IMR-90 (cell line): ENCODE results near the gene DEGS2. TPM values are rescaled to one million over a fixed set of nuclear protein-coding genes. Genes with fewer than 3 reads are reported as not detected.

Experiments used
- ATAC-seq: fragments of 200-7000 bp; cut with Tn5 transposase; 2 replicates; pipeline ENCODE4 v1.9.1; 2020; ENCODE audit warnings: low read depth, mild to moderate bottlenecking, moderate library complexity
- BruUV-seq: library from RNA; stranded (reverse); fragments of 400-500 nt; replicated peaks from 2 replicates; lab custom pipeline; 2021; lab: Mats Ljungman, UMichigan
- CTCF ChIA-PET: fragments of 300-600 bp; formaldehyde crosslinking; extraction: SDS; loops from one replicate; lab custom pipeline; 2021; ENCODE audit warnings: antibody characterized with exemption; lab: Yijun Ruan, JAX
- POLR2A ChIA-PET: fragments of 300-600 bp; sonication (Branson Sonifier 250); formaldehyde crosslinking; loops from one replicate; lab custom pipeline; 2022; ENCODE audit warnings: antibody characterized with exemption; ENCODE audit not compliant: unreplicated experiment; lab: Charles Lee
- DNase-seq: peaks from one replicate; pipeline ENCODE4 v3.0.0; 2013
- H2AFZ ChIP-seq: replicated peaks from 2 replicates; pipeline ENCODE3; 2013; ENCODE audit warnings: low read length, mild to moderate bottlenecking; ENCODE audit not compliant: poor library complexity
- H2AK5ac ChIP-seq: 2 replicates; pipeline ENCODE4 v1.6.1; 2013; ENCODE audit warnings: low read depth, low read length, inconsistent platforms
- H2AK9ac ChIP-seq: replicated peaks from 2 replicates; pipeline ENCODE3; 2013; ENCODE audit warnings: mild to moderate bottlenecking, low read depth, low read length, moderate library complexity; ENCODE audit not compliant: poor library complexity
- H2BK120ac ChIP-seq: 2 replicates; pipeline ENCODE4 v1.6.1; 2013; ENCODE audit warnings: low read depth, low read length, inconsistent platforms
- H2BK15ac ChIP-seq: 3 replicates; pipeline ENCODE4 v1.6.1; 2013; ENCODE audit warnings: low read depth, low read length, inconsistent platforms
- H2BK20ac ChIP-seq: 2 replicates; pipeline ENCODE4 v1.6.1; 2013; ENCODE audit warnings: low read depth, mild to moderate bottlenecking, inconsistent platforms, low read length, moderate library complexity
- H2BK5ac ChIP-seq: 2 replicates; pipeline ENCODE4 v1.6.1; 2013; ENCODE audit warnings: mild to moderate bottlenecking, low read depth, low read length, inconsistent platforms; ENCODE audit not compliant: poor library complexity, severe bottlenecking
- H3K14ac ChIP-seq: replicated peaks from 2 replicates; pipeline ENCODE4 v1.6.1; 2013; ENCODE audit warnings: low read depth, low read length, inconsistent platforms
- H3K18ac ChIP-seq: 2 replicates; pipeline ENCODE4 v1.6.1; 2013; ENCODE audit warnings: low read depth, low read length, control low read depth
- H3K23ac ChIP-seq: 2 replicates; pipeline ENCODE4 v1.6.1; 2013; ENCODE audit warnings: low read depth, low read length, inconsistent platforms
- H3K27ac ChIP-seq: 2 replicates; pipeline ENCODE4 v1.5.1; 2013; ENCODE audit warnings: mild to moderate bottlenecking, control low read depth, low read length; ENCODE audit not compliant: insufficient read depth
- H3K27me3 ChIP-seq: 2 replicates; pipeline ENCODE4 v1.6.1; 2013; ENCODE audit warnings: low read length; ENCODE audit not compliant: control insufficient read depth, insufficient read depth
- H3K36me3 ChIP-seq: 2 replicates; pipeline ENCODE4 v1.6.1; 2013; ENCODE audit warnings: low read length, mixed read lengths; ENCODE audit not compliant: control insufficient read depth, insufficient read depth
- H3K4ac ChIP-seq: 2 replicates; pipeline ENCODE4 v1.6.1; 2013; ENCODE audit warnings: low read depth, low read length, inconsistent platforms
- H3K4me1 ChIP-seq: 2 replicates; pipeline ENCODE4 v1.6.1; 2013; ENCODE audit warnings: low read length, mixed read lengths; ENCODE audit not compliant: control insufficient read depth, insufficient read depth
- H3K4me2 ChIP-seq: 2 replicates; pipeline ENCODE4 v1.6.1; 2013; ENCODE audit warnings: low read depth, mild to moderate bottlenecking, control low read depth, low read length, moderate library complexity
- H3K4me3 ChIP-seq: 2 replicates; pipeline ENCODE4 v1.5.1; 2013; ENCODE audit warnings: low read depth, mild to moderate bottlenecking, control low read depth, low read length, moderate library complexity; ENCODE audit not compliant: insufficient read depth
- H3K56ac ChIP-seq: 2 replicates; pipeline ENCODE4 v1.6.1; 2013; ENCODE audit warnings: low read length, inconsistent platforms; ENCODE audit not compliant: insufficient read depth; ENCODE audit errors: extremely low read depth
- H3K79me1 ChIP-seq, 2 experiments: 2 replicates each; pipeline ENCODE4 v1.6.1; 2013; ENCODE audit warnings: low read length in 2 of 2, inconsistent platforms in 1 of 2, low read depth in 1 of 2
- H3K9ac ChIP-seq: 2 replicates; pipeline ENCODE4 v1.6.1; 2013; ENCODE audit warnings: low read depth, low read length, control low read depth
- H3K9me1 ChIP-seq: 2 replicates; pipeline ENCODE4 v1.6.1; 2013; ENCODE audit warnings: low read length, inconsistent platforms; ENCODE audit not compliant: insufficient read depth
- H3K9me3 ChIP-seq: 2 replicates; pipeline ENCODE4 v1.6.1; 2013; ENCODE audit warnings: low read length; ENCODE audit not compliant: control insufficient read depth, insufficient read depth
- H4K20me1 ChIP-seq: 2 replicates; pipeline ENCODE4 v1.6.1; 2013; ENCODE audit warnings: low read length, inconsistent platforms; ENCODE audit not compliant: insufficient read depth
- H4K5ac ChIP-seq: 2 replicates; pipeline ENCODE4 v1.6.1; 2013; ENCODE audit warnings: mild to moderate bottlenecking, low read depth, low read length, control low read depth
- H4K8ac ChIP-seq, 2 experiments: 2 replicates each; pipeline ENCODE4 v1.6.1; 2013; ENCODE audit warnings: low read depth in 2 of 2, low read length in 2 of 2, control low read depth in 1 of 2, inconsistent platforms in 1 of 2
- H4K91ac ChIP-seq: 2 replicates; pipeline ENCODE4 v1.6.1; 2013; ENCODE audit warnings: low read depth, low read length, inconsistent platforms; ENCODE audit not compliant: insufficient read depth
- MXI1 ChIP-seq: IDR thresholded peaks from 2 replicates; pipeline ENCODE4 v1.6.1; 2012; ENCODE audit warnings: low read depth, mild to moderate bottlenecking, low read length, moderate library complexity, borderline replicate concordance
- NFE2L2 ChIP-seq: fragments of 150-350 bp; IDR thresholded peaks from 2 replicates; pipeline ENCODE4 v1.6.1; 2016; ENCODE audit warnings: low read depth, mild to moderate bottlenecking, low read length
- WGBS, 2 experiments: methylation state at CpG; one replicate each; pipeline versions ENCODE4 v1.1.5 to v1.1.7; 2013; ENCODE audit warnings: missing lambda C conversion rate in 2 of 2; ENCODE audit not compliant: insufficient read length in 1 of 2; ENCODE audit errors: extremely low coverage in 2 of 2; 5-methylcytosine and 5-hydroxymethylcytosine counted together
- dilution Hi-C: fragments of 300-500 bp; cut with HindIII; formaldehyde crosslinking; loops from one replicate; pipeline ENCODE4 v1.14.3; 2018; ENCODE audit warnings: low sequenced_read_pairs; ENCODE audit not compliant: unreplicated experiment
- in situ Hi-C: fragments of 300-500 bp; cut with MboI; formaldehyde crosslinking; loops from 3 replicates; pipeline ENCODE4 v1.14.3; 2019; ENCODE audit warnings: low sequenced_read_pairs, inconsistent platforms, mixed read lengths
- intact Hi-C: fragments of 100-400 bp; cut with micrococcal nuclease; formaldehyde crosslinking; loops from 2 replicates; pipeline ENCODE4 v1.10.0; 2022
- polyA plus RNA-seq, 3 experiments: library from polyadenylated mRNA; depleted of rRNA; stranded (reverse); fragments of >200 nt; gene quantifications; 2 replicates each; pipeline ENCODE4 v1.2.3, GENCODE V29; 2012; ENCODE audit warnings: low replicate concordance in 1 of 3
- total RNA-seq: library from RNA; depleted of rRNA; stranded (reverse); fragments of >200 nt; gene quantifications from 2 replicates; pipeline ENCODE4 v1.2.3, GENCODE V29; 2012

Gene DEGS2
- total and polyA plus RNA-seq, 2 of the 4 experiments (the other 2 are of a cell fraction) = not detected

- Histone ChIP-seq H3K9ac (no peak overlapping the region), H2AK9ac (no peak overlapping the region), H4K20me1 (no peaks in the 10 kb centered on the region), H3K18ac (no peak overlapping the region), H4K8ac (no peak overlapping the region), H2BK120ac (no peak overlapping the region), H4K91ac (no peak overlapping the region), H3K23ac (no peak overlapping the region), H3K27me3 (no peaks in the 10 kb centered on the region), H3K36me3 (no peaks in the 10 kb centered on the region), H3K4me3 (no peak overlapping the region), H2AK5ac (no peak overlapping the region), H2BK5ac (no peak overlapping the region), H3K27ac (no peak overlapping the region), H2BK15ac (no peak overlapping the region), H3K14ac (no peak overlapping the region), H3K4me1 (peaks cover 14% of the 10 kb centered on the region; the same call in 1 of the 2 replicates), H3K9me3 (no peaks in the 10 kb centered on the region), H3K9me1 (peaks cover 11% of the 10 kb centered on the region), H3K56ac (no peak overlapping the region), H3K79me1 (peaks cover 4 to 10% of the 10 kb centered on the region in 2 experiments; a peak in 1 of 4 replicates), H2BK20ac (no peak overlapping the region), H3K4me2 (no peak overlapping the region), H3K4ac (no peak overlapping the region), H2AFZ (no peak overlapping the region), H4K5ac (no peak overlapping the region)
- DNase-seq = no peak
- intact Hi-C loops (no loop called here), in situ Hi-C loops (loop anchor here (5.0 kb wide), 1 partner anchor 129 kb away; no protein-coding TSS in a partner anchor), dilution Hi-C loops (no loop called here)
- no peak for ATAC-seq
- CTCF ChIA-PET = interaction anchor here (0.7 kb wide), 2 partner anchors 10 to 75 kb away, joined by 4 to 5 read pairs; no protein-coding TSS in a partner anchor
- no peak for TF ChIP-seq MXI1
- no peak for TF ChIP-seq NFE2L2
- no TSS peak for BruUV-seq
- no CpG with 5 or more reads among the region's 6 CpGs for WGBS, 2 experiments
- POLR2A ChIA-PET = interaction anchor here (0.7 kb wide), 1 partner anchor 339 kb away, joined by 10 read pairs; no protein-coding TSS in a partner anchor
Measured at GRCh38 chr14:100110816-100111215, 48.6 kb downstream of the DEGS2 start.
